ENCODE data around the gene HDAC10.

Gene HDAC10

GRCh38 chr22:50270666-50271394 is 19.8 kb upstream of the HDAC10 start:
- DNase-seq (ENCODE audit: low read depth in 2 of 2), result peak in 1 of 2 donors; percentile 39

GRCh38 chr22:50269970-50270665 is 19.1 kb upstream of the HDAC10 start, which contains the start of gene MAPK11:
TSS of gene MAPK11 (minus strand) at chr22:50270380. CDS start at chr22:50270292, 88 bp downstream.
- peak; percentile 51 to 63 for DNase-seq (ENCODE audit: low read depth in 2 of 2)

- no peak for DNase-seq (ENCODE audit: low read depth in 2 of 2)
Observed at GRCh38 chr22:50269573-50269969, 18.5 kb upstream of the HDAC10 start.

GRCh38 chr22:50268655-50269113 is 17.6 kb upstream of the HDAC10 start:
- no peak for DNase-seq (ENCODE audit: low read depth in 2 of 2)

GRCh38 chr22:50267591-50268390 is 16.7 kb upstream of the HDAC10 start:
- DNase-seq (ENCODE audit: low read depth in 2 of 2), result no peak

GRCh38 chr22:50266994-50267393 is 15.9 kb upstream of the HDAC10 start:
- no peak for DNase-seq (ENCODE audit: low read depth in 2 of 2)

- no peak for DNase-seq (ENCODE audit: low read depth in 2 of 2)
Observed at GRCh38 chr22:50264946-50265669, 14.0 kb upstream of the HDAC10 start.

GRCh38 chr22:50264104-50264745 is 13.2 kb upstream of the HDAC10 start:
- no peak for DNase-seq (ENCODE audit: low read depth in 2 of 2)

GRCh38 chr22:50262973-50263617 is 12.0 kb upstream of the HDAC10 start:
- DNase-seq (ENCODE audit: low read depth in 2 of 2), result no peak

GRCh38 chr22:50262460-50262911 is 11.4 kb upstream of the HDAC10 start:
- no peak for DNase-seq (ENCODE audit: low read depth in 2 of 2)

GRCh38 chr22:50261615-50262459 is 10.8 kb upstream of the HDAC10 start, which contains the start of gene MAPK12:
TSS of gene MAPK12 (minus strand) at chr22:50261683. CDS start at chr22:50261509, 174 bp downstream.
- DNase-seq (ENCODE audit: low read depth in 2 of 2), result no peak

GRCh38 chr22:50260801-50261614 is 9.9 kb upstream of the HDAC10 start:
- no peak for DNase-seq (ENCODE audit: low read depth in 2 of 2)

GRCh38 chr22:50260434-50260800 is 9.4 kb upstream of the HDAC10 start:
- DNase-seq (ENCODE audit: low read depth in 2 of 2), result no peak

- DNase-seq (ENCODE audit: low read depth in 2 of 2), result no peak
Observed at GRCh38 chr22:50259302-50259701, 8.2 kb upstream of the HDAC10 start.

- DNase-seq (ENCODE audit: low read depth in 2 of 2), result no peak
Observed at GRCh38 chr22:50258361-50259292, 7.6 kb upstream of the HDAC10 start.

GRCh38 chr22:50257451-50258360 is 6.6 kb upstream of the HDAC10 start:
- DNase-seq (ENCODE audit: low read depth in 2 of 2), result no peak
